ENCODE data around the gene HK2.

- TF ChIP-seq, protein P1, sequence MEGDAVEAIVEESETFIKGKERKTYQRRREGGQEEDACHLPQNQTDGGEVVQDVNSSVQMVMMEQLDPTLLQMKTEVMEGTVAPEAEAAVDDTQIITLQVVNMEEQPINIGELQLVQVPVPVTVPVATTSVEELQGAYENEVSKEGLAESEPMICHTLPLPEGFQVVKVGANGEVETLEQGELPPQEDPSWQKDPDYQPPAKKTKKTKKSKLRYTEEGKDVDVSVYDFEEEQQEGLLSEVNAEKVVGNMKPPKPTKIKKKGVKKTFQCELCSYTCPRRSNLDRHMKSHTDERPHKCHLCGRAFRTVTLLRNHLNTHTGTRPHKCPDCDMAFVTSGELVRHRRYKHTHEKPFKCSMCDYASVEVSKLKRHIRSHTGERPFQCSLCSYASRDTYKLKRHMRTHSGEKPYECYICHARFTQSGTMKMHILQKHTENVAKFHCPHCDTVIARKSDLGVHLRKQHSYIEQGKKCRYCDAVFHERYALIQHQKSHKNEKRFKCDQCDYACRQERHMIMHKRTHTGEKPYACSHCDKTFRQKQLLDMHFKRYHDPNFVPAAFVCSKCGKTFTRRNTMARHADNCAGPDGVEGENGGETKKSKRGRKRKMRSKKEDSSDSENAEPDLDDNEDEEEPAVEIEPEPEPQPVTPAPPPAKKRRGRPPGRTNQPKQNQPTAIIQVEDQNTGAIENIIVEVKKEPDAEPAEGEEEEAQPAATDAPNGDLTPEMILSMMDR (conservative IDR thresholded peaks at IDR 0.05; ENCODE audit: low read length) = no peak
- TF ChIP-seq EZH2phosphoT487 (IDR thresholded peaks at IDR 0.05; ENCODE audit: borderline replicate concordance) = no peak
Measured at GRCh38 chr2:74883011-74883410, 49.1 kb downstream of the HK2 start.

Measured in Loucy (cell line).